Stimulated activated CD8-positive, alpha-beta memory T cell treated with anti-CD3 and anti-CD28 coated beads, Interleukin-4, amount 100 ng/mL, for 24 hours (primary cell): Measurements from ENCODE around the gene SCRN1.
"Not testable (repeated sequence)": the region's sequence is repeated elsewhere in the genome, so short reads cannot be mapped to it uniquely, and the experiment has no call there.

Experiments used
- DNase-seq: peaks from one replicate; pipeline ENCODE4 v3.0.0-alpha.2; 2020; ENCODE audit warnings: low read depth

The SCRN1 gene

DNA sequence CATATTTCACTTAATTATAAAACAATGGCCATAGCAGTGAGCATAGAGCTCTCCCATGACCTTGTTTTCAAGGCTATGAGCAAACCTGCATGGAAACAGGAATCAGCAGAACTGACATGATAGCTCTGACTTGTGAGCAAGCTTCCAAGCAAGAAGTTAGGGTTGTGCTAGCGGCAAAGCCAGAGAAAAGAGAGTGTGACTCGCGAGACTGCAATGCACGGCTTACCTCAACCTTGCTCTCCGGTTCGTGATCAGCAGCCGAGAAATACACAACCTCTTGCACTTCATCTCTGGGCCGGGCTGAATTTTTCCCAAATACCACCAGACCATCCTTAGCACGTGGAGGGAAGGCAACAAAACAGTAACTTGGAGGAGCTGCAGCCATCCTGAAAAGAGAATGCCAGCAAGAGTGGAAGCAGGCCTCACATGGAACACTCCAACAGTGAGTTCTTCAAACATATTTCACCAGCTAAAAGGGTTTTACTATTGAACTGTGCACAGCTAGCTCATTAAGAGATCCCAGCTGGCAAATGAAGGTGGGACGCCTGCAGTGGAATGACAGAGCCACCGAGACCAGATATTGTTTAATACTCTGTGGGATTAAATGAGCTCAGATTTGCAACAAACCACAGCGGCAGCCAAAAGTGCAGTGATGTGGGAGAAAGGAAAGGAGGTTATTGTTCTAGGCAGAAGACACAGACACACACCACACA, 20.8 kb downstream of the SCRN1 start:
- DNase-seq = no peak

DNA sequence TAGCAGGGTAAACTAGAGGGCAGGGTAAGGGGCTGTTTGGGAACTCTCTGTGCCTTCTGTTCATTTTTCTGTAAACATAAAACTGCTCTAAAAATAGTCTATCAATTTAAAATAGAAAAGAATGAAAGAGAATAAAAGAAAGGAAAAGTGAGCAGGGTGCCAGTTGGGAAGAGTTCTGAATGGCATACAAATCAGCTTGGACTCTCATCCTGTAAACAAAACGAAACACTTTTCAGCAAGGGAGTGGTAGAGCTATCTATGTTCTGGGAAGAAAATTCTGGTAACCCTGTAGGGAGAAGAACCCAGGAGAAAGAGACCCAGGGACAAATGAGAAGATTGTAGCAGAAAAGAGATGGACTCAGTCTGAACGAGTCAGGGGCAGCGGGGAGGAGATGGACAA, 24.6 kb downstream of the SCRN1 start:
- DNase-seq = no peak

DNA sequence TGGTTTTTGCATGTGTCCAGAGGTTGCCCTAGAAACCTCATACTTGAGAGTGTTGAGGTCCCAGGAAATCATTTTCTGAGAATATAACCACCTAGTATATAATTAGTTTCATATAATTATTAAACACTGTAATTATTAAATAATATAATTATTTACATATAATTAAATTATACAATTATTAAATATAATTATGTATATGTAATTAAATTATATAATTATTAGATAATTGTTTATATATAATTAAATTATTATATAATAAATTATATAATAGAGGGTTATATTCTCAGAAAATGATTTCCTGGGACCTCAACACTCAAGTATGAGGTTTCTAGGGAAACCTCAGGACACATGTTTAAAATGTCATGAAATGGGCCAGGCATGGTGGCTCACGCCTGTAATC, 27.6 kb downstream of the SCRN1 start:
- no peak for DNase-seq

DNA sequence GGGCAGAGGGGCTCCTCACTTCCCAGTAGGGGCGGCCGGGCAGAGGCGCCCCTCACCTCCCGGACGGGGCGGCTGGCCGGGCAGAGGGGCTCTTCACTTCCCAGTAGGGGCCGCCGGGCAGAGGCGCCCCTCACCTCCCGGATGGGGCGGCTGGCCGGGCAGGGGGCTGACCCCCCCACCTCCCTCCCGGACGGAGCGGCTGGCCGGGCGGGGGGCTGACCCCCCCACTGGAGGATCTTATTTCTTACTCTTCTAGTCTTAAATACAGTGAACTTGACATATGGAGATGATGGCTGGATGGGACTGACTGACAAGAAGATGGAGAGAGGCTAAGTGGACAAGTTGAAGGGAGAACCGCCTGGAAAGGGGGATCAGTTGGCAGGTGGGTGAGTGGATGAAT, 28.0 kb downstream of the SCRN1 start:
- DNase-seq = not testable (repeated sequence)

DNA sequence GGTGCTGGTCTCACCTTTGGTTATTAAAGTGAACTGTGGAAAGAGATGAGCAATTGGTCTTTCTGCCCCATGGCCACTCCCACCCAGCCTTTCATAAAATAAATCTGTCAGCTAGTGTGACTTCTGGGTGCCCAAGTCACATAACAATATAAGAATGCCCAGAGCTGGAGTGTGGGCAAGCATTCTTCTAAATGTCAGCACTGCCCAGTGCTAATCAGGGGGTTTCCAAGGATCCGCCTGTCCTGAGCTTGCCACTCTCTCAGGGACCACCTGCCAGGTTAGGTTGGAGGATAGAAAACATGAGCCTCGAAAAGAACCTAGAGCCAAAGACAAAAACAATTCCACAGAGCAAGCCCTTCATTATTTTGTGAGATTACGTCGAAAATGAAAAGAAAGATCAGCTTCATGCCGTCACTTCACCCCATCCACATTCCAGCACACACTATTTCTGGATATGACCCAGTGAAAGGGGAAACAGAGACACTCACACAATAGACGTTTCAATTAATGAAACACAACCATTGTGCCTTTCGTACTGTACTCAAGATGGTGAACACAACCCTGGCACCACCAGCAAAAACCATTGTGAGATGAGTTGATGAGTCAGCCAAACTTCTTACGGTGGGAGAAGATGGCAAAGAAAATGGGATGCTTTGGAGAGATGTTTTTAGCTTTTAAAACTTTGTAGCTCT, 30.8 kb downstream of the SCRN1 start:
- DNase-seq = no peak

DNA sequence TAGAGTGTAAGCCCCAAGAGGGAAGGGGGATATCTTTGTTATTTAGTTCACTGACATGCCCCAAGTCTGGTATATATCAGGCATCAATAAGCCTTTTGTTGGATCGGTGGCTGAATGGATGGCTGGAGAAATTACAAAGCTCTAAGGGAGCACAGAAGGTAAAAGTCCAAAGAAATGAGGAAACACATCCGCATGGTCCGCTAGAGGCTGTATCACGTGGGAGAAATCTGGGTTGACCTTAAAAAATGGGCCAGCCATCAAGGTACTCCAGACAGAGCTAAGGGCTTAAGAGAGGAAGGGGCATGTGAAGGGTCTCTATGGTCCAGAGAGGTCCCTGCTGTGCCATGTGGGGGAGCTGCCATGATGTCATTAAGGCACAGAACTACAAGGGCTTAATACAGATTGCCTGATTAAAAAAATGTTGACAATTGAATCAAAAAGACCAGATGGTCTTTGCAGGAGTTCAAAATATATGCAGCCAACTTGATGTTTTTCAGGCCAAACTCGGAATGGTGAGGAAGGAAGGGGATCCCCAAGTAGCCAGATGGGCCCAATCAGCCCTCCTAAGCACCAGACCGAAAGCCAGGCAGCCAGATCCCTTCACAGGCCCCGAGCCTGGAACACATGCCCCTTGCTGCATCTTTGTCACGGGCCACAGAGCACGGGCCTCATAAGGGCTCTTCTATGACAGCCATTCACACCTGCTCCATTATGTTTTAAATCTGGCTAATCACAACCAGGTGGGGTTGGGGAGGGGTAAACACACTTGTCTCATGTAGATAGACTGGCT, 31.9 kb downstream of the SCRN1 start:
- no peak for DNase-seq

DNA sequence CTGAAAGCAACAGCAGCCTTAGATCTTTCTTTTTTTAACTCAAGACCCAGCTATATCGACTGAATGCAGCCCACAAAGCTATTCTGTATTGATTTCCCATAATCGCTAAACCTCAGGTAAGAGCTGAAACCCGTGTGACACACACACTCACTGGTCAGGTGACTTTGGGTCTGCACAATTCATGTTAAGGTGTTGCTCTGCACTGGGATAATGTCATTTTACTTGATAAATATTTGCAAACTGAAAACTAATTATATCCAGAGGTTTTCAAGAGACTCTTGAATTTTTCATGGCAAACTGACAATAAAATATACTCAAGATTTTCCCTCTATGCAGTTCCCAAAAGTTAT, 33.1 kb downstream of the SCRN1 start:
- DNase-seq = no peak

DNA sequence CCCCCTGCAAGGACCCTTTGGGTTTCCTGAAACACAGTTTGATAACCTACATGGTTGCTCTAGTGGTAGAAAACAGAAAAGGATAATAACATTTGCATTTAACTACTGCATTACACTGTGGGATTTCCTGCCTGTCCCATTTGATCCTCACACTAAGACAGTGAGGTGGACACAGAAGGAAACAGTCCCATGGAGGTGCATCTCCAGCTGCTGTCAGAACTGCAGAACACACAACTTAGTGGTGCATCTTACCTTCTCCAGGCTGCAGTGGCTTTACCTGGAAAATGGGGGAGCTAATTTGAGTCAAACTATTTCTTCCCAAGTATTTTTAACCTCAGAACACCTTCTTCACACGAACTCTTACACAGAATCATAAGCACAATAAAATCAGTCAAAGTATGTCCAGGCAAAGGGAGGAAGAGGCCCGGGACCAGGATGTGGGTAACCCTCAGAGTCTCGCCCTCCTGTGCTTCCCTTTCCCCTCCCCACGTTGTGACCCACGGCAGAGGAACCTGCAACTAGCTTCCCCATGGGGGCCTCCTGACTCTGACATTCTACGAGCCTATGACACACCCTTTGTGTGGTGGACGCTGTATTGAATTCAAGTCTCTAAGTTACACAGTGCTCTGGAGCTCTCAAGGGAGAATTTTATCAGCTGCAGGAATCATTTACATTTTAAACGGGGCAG, 33.7 kb downstream of the SCRN1 start:
- peak; percentile 2 for DNase-seq

DNA sequence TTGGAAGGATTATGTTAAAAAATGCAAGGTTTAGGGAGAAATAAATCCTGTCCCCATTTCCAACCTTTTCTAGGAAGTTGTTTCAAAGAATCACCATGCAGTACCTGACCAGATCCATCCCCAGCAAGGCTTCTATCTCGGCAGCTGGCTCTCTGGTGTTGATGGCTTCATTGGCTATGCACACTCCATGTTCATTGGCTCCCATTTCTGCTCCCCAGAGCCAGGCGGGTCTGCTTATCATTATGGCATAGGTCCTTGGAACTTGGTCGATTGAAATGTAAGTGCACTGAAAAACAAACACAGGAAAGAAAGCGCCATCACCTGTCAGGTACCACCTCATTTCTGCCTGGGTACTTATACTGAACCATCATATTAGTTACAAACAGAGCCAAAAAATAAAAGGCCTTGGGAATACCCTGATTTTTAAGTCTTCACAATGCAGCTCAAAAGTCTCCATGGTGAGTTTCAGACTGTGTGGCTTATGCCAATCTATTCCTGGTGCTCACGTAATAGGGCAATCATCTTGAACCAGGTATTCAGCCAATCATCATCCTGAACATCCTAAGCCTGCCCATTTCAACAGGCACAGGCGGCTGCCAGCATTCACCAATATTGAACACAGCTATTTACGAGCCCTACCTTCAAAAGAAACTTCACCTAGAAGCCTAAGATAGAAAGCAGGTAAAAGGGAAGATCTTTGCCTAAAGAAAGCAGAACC, 34.4 kb downstream of the SCRN1 start:
- DNase-seq = no peak

DNA sequence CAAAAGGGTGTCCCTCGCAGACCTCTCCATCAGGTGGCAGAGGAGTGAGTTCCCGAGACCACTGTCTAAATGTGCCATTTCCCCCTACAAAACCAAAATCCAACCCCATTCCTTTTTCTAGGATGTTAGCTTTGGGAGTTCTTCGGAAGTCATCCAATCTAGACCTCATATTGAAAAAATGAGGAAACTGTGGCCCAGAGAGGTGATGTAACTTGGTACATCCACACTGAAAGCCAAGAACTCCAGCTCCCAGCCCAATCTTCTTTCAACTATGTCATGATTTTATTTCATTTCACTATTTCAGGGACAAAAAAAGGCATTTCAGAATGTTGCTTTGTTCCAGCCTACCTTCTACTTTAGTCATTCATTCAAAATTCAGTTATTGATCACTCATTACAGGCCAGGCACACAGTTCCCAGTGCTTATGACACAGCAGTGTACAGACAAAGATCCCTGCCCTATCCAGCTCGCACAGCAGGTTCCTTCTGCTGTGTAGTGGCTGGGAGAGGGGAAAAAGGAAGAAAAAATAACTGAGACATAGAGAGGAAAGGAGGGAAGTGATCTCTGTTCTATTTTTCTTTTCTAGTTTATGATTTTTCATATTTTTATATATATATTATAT, 35.8 kb downstream of the SCRN1 start:
- DNase-seq = no peak

DNA sequence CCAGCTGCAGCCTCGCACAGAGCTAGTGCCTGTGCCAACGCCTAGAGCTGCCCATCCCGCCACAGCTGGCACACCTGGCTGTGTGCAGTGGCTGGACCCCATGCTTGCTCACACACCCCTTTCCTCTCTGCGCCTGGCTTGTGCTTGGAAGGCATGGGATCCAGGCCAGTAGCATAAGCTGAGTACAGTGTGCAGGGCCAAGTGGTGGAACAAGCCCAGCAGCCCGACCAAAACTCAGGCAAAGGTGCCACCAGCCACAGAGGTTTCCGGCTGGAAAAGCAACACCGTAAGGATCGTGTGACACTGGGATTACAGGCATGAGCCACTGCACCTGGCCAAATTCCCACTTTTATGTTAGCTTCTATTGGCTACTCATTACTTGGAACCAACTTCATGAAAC, 38.4 kb downstream of the SCRN1 start:
- no peak for DNase-seq

DNA sequence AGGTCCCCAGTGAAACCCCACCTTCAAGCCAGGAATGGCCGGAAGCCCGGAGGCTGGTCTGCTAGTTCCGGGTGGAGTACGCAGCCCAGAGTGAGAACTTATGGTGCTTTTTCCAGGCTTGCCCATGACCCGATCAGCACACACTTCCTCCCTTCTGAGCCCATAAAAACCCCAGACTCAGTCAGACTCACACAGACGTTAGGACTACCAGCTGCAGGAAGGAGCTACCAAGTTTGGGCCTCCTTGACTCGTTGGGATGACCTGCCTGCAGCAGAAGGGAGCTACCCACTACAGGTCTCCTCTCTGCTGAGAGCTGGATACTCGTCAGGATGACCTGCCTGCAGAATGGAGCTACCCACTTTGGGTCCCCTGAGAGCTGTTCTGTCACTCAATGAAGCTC, 39.1 kb downstream of the SCRN1 start:
- no peak for DNase-seq

DNA sequence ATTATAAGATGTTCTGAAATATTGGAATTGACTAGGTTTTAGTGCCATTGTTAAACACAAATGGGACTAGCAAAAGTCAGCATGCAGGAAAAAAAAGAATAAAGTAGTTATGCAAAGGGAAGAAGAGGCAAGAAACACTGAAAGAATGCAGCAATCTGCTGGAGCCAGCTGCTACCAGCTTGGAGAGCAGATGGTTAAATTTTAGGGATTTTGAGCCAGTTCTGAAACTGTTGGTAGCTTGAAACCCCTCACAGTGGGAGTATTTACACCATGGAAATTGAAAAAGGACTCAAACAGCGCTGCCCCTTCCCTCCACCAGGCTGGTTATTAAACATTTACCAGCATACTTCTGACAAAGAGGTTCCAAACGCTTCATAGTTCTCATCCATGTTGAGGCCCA, 41.0 kb downstream of the SCRN1 start:
- DNase-seq = no peak

DNA sequence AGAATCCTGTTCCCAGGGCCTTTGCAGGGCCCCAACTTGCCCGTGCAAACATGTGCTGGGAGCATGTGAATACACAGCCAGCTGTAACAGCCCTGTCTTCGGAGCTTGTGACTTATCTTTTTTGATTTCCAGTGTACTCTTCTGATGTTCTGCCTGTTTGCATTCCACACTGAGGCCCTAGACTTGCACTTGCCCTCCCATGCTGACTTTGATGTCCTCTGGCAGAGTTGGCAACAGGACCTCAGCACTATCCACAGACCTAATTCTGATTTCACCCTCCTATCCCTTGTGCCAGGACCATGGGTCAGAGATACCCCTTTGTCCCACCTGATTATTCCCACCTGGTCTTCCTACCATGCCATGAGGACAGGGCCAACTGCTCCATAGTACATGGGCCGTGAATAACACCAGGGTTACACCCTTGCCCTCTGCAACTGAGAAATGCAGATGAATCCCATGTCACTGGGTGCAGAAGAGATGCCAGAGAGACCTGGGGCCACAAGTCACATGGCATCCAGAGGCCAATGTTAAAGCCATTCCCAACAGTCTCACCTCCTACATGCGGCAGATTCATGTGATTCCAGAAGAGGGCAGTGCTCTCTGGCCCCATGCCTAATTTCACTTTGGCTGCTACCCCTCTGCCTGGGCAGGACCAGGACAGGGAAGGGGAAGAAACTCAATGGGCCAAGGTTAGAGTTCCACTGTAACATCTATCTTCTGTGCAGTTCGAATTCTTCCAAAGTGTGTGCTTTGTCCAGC, 43.0 kb downstream of the SCRN1 start:
- no peak for DNase-seq

DNA sequence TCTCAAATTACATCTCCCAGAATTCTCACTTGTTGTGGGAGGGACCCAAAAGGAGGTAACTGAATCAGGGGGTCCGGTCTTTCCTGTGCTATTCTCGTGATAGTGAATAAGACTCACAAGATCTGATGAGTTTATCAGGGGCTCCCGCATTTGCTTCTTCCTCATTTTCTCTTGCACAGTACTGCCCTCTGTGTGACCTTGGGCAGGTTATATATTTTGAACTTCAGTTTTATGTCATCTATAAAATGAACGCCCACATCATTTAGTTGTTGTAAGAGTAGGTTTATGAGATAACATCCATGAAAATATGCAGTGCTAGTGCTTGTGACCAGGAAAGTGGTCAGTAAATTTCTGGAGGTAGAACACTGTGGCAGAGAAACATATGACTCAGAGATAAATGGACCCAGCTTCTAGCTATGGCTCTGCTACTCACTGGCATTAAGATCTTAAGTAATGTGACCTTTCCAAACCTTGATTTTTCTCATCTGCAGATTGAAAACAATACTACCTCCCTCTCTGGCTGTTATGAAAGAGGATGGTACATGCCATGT, 44.3 kb downstream of the SCRN1 start:
- DNase-seq = no peak

DNA sequence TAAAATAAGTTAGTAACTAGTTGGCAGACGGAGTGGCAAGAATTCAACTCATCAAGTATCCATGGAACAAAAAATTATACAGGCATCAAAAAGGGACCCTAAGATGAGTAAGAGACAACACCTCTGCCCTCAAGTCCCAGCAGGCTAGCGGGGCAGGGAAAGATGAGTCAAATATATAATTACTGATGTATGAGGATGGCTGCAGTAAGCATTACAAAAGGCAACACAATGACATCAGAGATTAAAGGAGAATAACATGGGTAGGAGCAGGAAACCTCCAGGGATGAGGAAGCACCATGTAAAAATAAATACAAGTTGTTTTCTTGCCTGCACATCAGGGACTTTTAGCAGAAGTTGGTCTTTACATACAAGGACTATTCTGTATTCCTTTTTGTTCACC, 49.4 kb downstream of the SCRN1 start:
- no peak for DNase-seq

DNA sequence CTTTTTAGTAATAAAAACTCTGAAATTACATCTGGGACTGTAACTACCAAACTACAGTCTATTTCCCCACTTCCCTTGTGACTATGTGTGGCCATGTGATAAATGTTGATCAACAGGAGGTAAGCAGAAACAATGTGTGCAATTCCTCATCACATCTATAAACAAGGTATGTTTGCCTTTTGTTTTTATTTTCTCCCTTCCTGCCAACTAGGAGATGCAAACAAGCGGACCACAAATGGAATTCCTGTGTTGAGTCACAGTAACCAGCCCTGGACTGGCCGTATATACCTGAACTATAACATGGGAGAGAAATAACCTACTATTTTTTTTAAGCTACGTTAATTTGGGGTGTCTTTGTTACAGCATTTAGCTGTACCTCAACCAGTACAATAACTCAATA, 52.5 kb downstream of the SCRN1 start:
- DNase-seq = no peak

DNA sequence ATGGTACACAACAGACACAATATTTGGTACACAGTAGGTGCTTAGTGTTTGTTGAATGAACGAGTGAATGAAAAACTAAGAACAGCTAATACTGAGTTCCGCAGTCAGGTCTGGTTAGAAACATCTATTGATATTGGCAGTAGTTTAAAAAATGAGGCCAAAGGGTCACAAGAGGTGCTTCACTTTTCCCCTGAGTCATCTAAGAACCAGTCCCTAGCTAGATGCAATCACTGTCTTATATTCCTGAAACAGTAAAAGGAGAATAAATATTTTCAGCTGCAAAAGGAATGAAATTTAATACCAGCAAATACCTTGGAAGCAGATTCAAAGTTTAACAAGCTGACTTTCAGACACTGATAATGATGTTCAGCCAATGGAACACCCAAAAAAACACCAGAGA, 54.5 kb downstream of the SCRN1 start:
- DNase-seq = no peak

DNA sequence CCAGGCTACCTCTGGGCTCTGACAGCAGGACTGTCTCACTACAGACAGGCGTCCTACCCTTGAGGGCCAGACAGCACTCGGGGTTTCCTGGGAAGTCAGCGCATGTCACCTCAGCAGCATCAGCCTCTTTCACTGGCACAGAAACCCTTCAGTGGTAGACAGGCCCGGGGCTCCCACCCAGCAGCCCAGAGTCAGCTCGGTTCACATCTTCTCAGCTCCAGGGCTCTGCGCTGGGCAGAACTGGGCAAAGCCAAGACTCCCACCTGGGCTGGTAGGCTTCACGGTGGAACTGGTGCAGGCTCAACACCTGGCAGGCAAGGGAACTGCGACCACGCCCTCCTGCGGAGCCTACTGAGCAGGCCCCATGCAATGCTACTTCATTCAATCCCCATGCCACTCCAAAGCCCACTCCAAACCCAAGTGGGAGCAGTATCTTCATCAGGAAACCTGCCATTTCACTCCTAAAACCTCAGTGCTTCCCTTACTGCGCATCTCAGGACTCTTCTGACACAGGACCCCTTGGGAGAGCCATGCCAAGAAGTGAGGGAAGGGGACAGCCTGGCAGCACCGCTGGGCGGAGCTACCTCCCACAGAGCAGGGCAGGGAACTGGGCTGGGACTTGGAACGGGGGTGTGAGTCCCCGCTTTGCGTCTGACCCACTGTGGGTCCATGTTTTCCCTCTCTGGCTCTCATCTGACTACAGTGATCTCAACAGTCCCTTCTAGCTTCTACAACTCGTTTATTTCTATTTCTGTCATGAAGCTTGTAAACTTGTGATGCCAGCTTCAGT, 60.4 kb downstream of the SCRN1 start:
- no peak for DNase-seq

DNA sequence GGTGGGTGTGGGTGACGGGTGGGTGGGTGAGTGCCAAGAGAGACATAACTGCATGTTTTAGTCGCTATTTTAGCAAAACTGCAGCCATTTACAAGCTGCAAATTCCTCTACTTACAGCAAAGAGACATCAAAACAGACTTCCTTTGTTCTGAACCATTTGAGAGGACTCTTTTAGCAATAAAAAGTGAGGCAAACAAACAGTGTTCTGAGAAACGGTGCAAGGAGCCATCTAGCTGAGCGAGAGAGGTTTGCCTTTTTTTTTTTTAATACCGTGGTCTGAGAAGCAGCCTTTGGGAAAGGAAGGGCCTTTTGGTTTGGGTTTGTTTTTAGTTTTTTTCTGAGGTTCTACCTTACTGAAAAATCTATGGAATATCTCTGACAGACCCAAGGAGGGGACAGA, 62.9 kb downstream of the SCRN1 start:
- DNase-seq = no peak
